GM19351 (cell line): ENCODE results near the gene INHA.

Experiments used
- ATAC-seq: cut with Tn5 transposase; IDR thresholded peaks from one replicate; pipeline ENCODE4 v1.9.1; 2021; ENCODE audit warnings: mild to moderate bottlenecking, moderate library complexity; ENCODE audit not compliant: unreplicated experiment

Gene INHA

GRCh38 chr2:219608399-219608964 lies 36.4 kb downstream of the INHA start:
- ATAC-seq = no peak

GRCh38 chr2:219609149-219609750 lies 37.1 kb downstream of the INHA start:
- no peak for ATAC-seq

GRCh38 chr2:219611306-219611705 lies 39.2 kb downstream of the INHA start:
- no peak for ATAC-seq

- no peak for ATAC-seq
Observed at GRCh38 chr2:219611866-219612576, 39.9 kb downstream of the INHA start.

GRCh38 chr2:219612577-219613286 lies 40.6 kb downstream of the INHA start:
- ATAC-seq = peak; percentile 73

- no peak for ATAC-seq
Observed at GRCh38 chr2:219613461-219614070, 41.5 kb downstream of the INHA start.

GRCh38 chr2:219614076-219614860 lies 42.2 kb downstream of the INHA start:
- no peak for ATAC-seq

GRCh38 chr2:219615036-219615435 lies 42.9 kb downstream of the INHA start:
- no peak for ATAC-seq

- no peak for ATAC-seq
Observed at GRCh38 chr2:219615894-219616293, 43.8 kb downstream of the INHA start.

GRCh38 chr2:219616550-219616949 lies 44.4 kb downstream of the INHA start:
- ATAC-seq = no peak

- ATAC-seq = no peak
Observed at GRCh38 chr2:219618733-219619122, 46.6 kb downstream of the INHA start.

GRCh38 chr2:219619235-219619634 lies 47.1 kb downstream of the INHA start:
- ATAC-seq = no peak

- ATAC-seq = no peak
Observed at GRCh38 chr2:219620546-219620945, 48.4 kb downstream of the INHA start.

- no peak for ATAC-seq
Observed at GRCh38 chr2:219621935-219622334, 49.8 kb downstream of the INHA start.

GRCh38 chr2:219622472-219622871 lies 50.4 kb downstream of the INHA start:
- no peak for ATAC-seq

- ATAC-seq = no peak
Observed at GRCh38 chr2:219624565-219624964, 52.5 kb downstream of the INHA start.

- no peak for ATAC-seq
Observed at GRCh38 chr2:219625179-219625578, 53.1 kb downstream of the INHA start.
